HepG2 (cell line): ENCODE measurements around the gene RPS27A. TPM values are rescaled to one million over a fixed set of nuclear protein-coding genes. Genes with fewer than 3 reads are reported as not detected.
A peak's percentile ranks its signal among the peaks of the same experiment; 100 is the strongest.

ENCODE experiments used
- ATF1 ChIP-seq: IDR thresholded peaks from 2 replicates; pipeline ENCODE4 v1.6.1; 2016; ENCODE audit warnings: mild to moderate bottlenecking, control low read depth
- MATR3 ChIP-seq: sonication (generic); formaldehyde crosslinking; IDR thresholded peaks from 2 replicates; pipeline ENCODE4 v1.4.0; 2020; ENCODE audit warnings: missing genetic modification reagents
- MAZ ChIP-seq, 2 experiments: sonication (generic) in 1 of 2; formaldehyde crosslinking in 1 of 2; IDR thresholded peaks; 2 replicates each; pipeline versions ENCODE4 v1.5.0 to v1.6.1; 2012 to 2020; ENCODE audit warnings: low read depth in 2 of 2, mild to moderate bottlenecking in 2 of 2, borderline replicate concordance in 1 of 2, improper control_type of control experiment in 1 of 2, low read length in 1 of 2, missing genetic modification reagents in 1 of 2, moderate library complexity in 1 of 2
- MZF1 ChIP-seq: sonication (generic); formaldehyde crosslinking; IDR thresholded peaks from 2 replicates; pipeline ENCODE4 v1.8.1; 2023; ENCODE audit warnings: mild to moderate bottlenecking, missing genetic modification reagents, borderline replicate concordance
- PRDM4 ChIP-seq: sonication (generic); formaldehyde crosslinking; IDR thresholded peaks from 2 replicates; pipeline ENCODE4 v1.9.0; 2021; ENCODE audit warnings: missing genetic modification reagents, borderline replicate concordance
- SALL1 ChIP-seq: sonication (generic); formaldehyde crosslinking; IDR thresholded peaks from 2 replicates; pipeline ENCODE4 v1.8.0; 2022; ENCODE audit warnings: mild to moderate bottlenecking, missing genetic modification reagents
- SMC3 ChIP-seq: IDR thresholded peaks from 2 replicates; pipeline ENCODE4 v1.6.1; 2011; ENCODE audit warnings: low read length, improper control_type of control experiment
- SP5 ChIP-seq: IDR thresholded peaks from 2 replicates; pipeline ENCODE4 v1.6.1; 2016; ENCODE audit warnings: low read depth, borderline replicate concordance
- ZBTB38 ChIP-seq: sonication (generic); formaldehyde crosslinking; IDR thresholded peaks from 2 replicates; pipeline ENCODE4 v1.5.1; 2020; ENCODE audit warnings: mild to moderate bottlenecking, missing genetic modification reagents
- ZBTB39 ChIP-seq: sonication (generic); formaldehyde crosslinking; IDR thresholded peaks from 2 replicates; pipeline ENCODE4 v1.5.0; 2020; ENCODE audit warnings: missing genetic modification reagents
- ZNF281 ChIP-seq: sonication (generic); formaldehyde crosslinking; IDR thresholded peaks from 2 replicates; pipeline ENCODE4 v1.4.0; 2020; ENCODE audit warnings: missing genetic modification reagents, borderline replicate concordance
- polyA plus RNA-seq, 8 experiments: library from polyadenylated mRNA; depleted of rRNA in 3 of 8; stranded (reverse) in 7 of 8; unstranded in 1 of 8; fragments of >200 nt; fragmentation: Illumina TruSeq in 4 of 8; extraction: Trizol in 4 of 8; gene quantifications; 2 replicates each; pipeline versions ENCODE4 v1.2.1 to v1.2.3, GENCODE V29; 2011 to 2016; ENCODE audit warnings: low read depth in 4 of 8, missing spikeins in 1 of 8, mixed read lengths in 1 of 8; ENCODE audit not compliant: insufficient read depth in 1 of 8
- total RNA-seq, 5 experiments: library from RNA; depleted of rRNA; stranded (reverse); fragments of >200 nt; fragmentation: Illumina TruSeq; extraction: Trizol; gene quantifications; 2 replicates each; pipeline ENCODE4 v1.2.3, GENCODE V29; 2016; ENCODE audit warnings: low read depth in 1 of 5
- TF ChIP-seq, protein P1 (sequence below): sonication (generic); formaldehyde crosslinking; IDR thresholded peaks from 2 replicates; pipeline ENCODE4 v1.5.0; 2020; ENCODE audit warnings: missing genetic modification reagents

Gene RPS27A
- total and polyA plus RNA-seq, 2 of the 13 experiments (the other 11 are each of a cell fraction or from before 2014, with no cell fraction given): 2,779 to 3,269 TPM

GRCh38 chr2:55231546-55232083 is 873 bp upstream of the RPS27A start (continued):
- TF ChIP-seq PRDM4 (CRISPR knock-in tag) (no peak), SP5 (CRISPR knock-in tag) (no peak), MZF1 (CRISPR knock-in tag) (peak; percentile 75; the same call in 1 of the 2 replicates), ZBTB38 (no peak), ZBTB39 (CRISPR knock-in tag) (0 out of 2 replicates have a peak, but pooled peaks have one; percentile 68), MATR3 (CRISPR knock-in tag) (no peak), ZNF281 (no peak), SMC3 (0 out of 2 replicates have a peak, but pooled peaks have one; percentile 2), ATF1 (CRISPR knock-in tag) (no peak), SALL1 (no peak), MAZ (IDR thresholded peaks at IDR 0.05; ENCODE audit: borderline replicate concordance, low read depth, low read length) (no peak), MAZ (CRISPR knock-in tag; IDR thresholded peaks at IDR 0.05; ENCODE audit: low read depth) (no peak)
- TF ChIP-seq, protein P1, sequence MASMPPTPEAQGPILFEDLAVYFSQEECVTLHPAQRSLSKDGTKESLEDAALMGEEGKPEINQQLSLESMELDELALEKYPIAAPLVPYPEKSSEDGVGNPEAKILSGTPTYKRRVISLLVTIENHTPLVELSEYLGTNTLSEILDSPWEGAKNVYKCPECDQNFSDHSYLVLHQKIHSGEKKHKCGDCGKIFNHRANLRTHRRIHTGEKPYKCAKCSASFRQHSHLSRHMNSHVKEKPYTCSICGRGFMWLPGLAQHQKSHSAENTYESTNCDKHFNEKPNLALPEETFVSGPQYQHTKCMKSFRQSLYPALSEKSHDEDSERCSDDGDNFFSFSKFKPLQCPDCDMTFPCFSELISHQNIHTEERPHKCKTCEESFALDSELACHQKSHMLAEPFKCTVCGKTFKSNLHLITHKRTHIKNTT (CRISPR knock-in tag): no peak
